ENCODE measurements around the gene CELSR3.

The CELSR3 gene

GRCh38 chr3:48656841-48657281, 5.8 kb downstream of the CELSR3 start:
- FAIRE-seq: no peak

- FAIRE-seq: no peak
Measured at GRCh38 chr3:48656061-48656840, 6.4 kb downstream of the CELSR3 start.

GRCh38 chr3:48655606-48656005, 7.1 kb downstream of the CELSR3 start:
- no peak for FAIRE-seq

GRCh38 chr3:48655063-48655462, 7.6 kb downstream of the CELSR3 start:
- FAIRE-seq: no peak

- FAIRE-seq: no peak
Measured at GRCh38 chr3:48652923-48653715, 9.6 kb downstream of the CELSR3 start.

- no peak for FAIRE-seq
Measured at GRCh38 chr3:48651771-48652170, 10.9 kb downstream of the CELSR3 start.

- FAIRE-seq: no peak
Measured at GRCh38 chr3:48650723-48651122, 12.0 kb downstream of the CELSR3 start.

GRCh38 chr3:48648188-48648850, 14.4 kb downstream of the CELSR3 start:
- FAIRE-seq: no peak

GRCh38 chr3:48647714-48648113, 15.0 kb downstream of the CELSR3 start:
- no peak for FAIRE-seq

GRCh38 chr3:48644898-48645760, 17.6 kb downstream of the CELSR3 start:
- no peak for FAIRE-seq

GRCh38 chr3:48642605-48643004, 20.1 kb downstream of the CELSR3 start:
- no peak for FAIRE-seq

GRCh38 chr3:48641396-48641795, 21.3 kb downstream of the CELSR3 start:
- FAIRE-seq: no peak

- FAIRE-seq: no peak
Measured at GRCh38 chr3:48639944-48640606, 22.6 kb downstream of the CELSR3 start.

- no peak for FAIRE-seq
Measured at GRCh38 chr3:48637305-48637704, 25.4 kb downstream of the CELSR3 start.

GRCh38 chr3:48636149-48636655, 26.5 kb downstream of the CELSR3 start:
- FAIRE-seq: no peak

- FAIRE-seq: peak; percentile 86
Measured at GRCh38 chr3:48635222-48636021, 27.3 kb downstream of the CELSR3 start, which contains the start of gene SLC26A6. TSS of gene SLC26A6 (minus strand) at chr3:48635461. CDS start at chr3:48635393, 68 bp downstream.

- no peak for FAIRE-seq
Measured at GRCh38 chr3:48634661-48635221, 27.9 kb downstream of the CELSR3 start.

GRCh38 chr3:48633743-48634142, 28.9 kb downstream of the CELSR3 start:
- no peak for FAIRE-seq

- FAIRE-seq: no peak
Measured at GRCh38 chr3:48633256-48633655, 29.4 kb downstream of the CELSR3 start.

All from colon (tissue), 2 donors.